ENCODE measurements around the gene ZCCHC18.

The ZCCHC18 gene

DNA sequence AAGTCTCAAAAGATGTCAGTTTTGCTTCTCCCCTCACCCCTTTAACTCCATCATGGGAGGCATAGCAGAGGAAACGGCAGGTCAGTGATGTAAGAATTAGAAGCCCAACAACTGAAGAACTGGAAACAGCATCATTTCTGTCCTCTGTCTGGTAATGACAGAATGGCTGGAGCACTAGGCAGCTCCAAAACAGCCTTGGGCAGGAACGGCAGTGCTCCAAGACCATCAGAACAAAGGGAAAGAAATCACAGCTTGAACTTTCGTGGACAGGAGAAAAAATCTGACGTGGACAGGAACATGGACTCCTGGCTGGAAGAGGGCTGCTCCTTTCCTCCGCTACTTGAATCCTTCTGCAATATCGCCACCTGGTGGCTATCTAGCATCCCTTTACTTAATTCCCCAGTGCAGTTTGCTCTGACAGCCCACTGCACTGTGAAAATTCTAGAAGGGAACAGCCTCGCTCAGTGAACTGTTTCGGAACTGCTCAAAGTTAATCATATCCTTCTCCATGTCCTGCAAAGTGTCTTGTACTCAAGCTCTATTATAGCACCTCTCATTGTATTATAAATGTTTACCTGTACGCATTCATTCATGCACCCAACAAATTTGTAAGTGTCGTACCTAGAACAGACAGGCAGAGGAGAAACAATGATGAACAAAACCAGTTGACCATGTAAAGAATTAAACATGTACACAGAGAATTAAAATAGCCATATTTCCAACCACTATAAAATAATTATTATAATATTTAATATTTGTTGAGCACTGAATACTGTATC lies 24.1 kb downstream of the ZCCHC18 start:
- no peaks in the 10 kb centered on the region for H3K9me3 ChIP-seq (ENCODE audit: insufficient read depth, low read depth, low read length)
- H3K4me3 ChIP-seq (ENCODE audit: low read length): peak overlapping the region; percentile 59

DNA sequence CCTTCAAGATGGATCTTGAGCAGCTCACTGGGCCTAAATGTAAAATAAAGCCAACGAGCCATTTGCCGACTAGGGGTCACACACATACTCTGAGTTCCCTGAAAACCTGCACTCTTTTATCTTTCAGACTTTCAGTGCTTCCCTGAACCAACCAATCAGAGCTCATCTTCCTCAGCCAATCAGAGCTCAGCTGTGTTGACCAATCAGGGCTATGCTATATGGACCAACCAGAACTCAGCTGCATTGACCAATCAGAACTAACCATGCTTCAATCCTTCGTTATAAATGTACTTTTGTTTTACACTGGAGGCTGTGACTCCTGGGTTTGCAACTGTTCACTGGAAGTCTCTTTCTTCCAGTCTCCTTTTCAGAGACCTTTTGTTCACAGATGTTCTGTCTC lies 25.2 kb downstream of the ZCCHC18 start:
- Histone ChIP-seq H3K9ac (ENCODE audit: low read depth, low read length) (no peak overlapping the region), H3K4me1 (ENCODE audit: insufficient read depth, low read length) (no peaks in the 10 kb centered on the region), H3K27ac (ENCODE audit: low read length) (no peak overlapping the region), H3K4me3 (ENCODE audit: low read length) (no peak overlapping the region), H3K36me3 (ENCODE audit: insufficient read depth, low read depth, low read length) (no peaks in the 10 kb centered on the region), H3K9me3 (ENCODE audit: insufficient read depth, low read depth, low read length) (no peaks in the 10 kb centered on the region), H3K27me3 (ENCODE audit: insufficient read depth, low read length) (no peaks in the 10 kb centered on the region)

More for the DNA sequence above, 24.1 kb downstream of the ZCCHC18 start:
- Histone ChIP-seq H3K27me3 (ENCODE audit: insufficient read depth, low read length) (no peaks in the 10 kb centered on the region), H3K27ac (ENCODE audit: low read length) (no peak overlapping the region), H3K4me1 (ENCODE audit: insufficient read depth, low read length) (no peaks in the 10 kb centered on the region), H3K9ac (ENCODE audit: low read depth, low read length) (no peak overlapping the region), H3K36me3 (ENCODE audit: insufficient read depth, low read depth, low read length) (no peaks in the 10 kb centered on the region)

DNA sequence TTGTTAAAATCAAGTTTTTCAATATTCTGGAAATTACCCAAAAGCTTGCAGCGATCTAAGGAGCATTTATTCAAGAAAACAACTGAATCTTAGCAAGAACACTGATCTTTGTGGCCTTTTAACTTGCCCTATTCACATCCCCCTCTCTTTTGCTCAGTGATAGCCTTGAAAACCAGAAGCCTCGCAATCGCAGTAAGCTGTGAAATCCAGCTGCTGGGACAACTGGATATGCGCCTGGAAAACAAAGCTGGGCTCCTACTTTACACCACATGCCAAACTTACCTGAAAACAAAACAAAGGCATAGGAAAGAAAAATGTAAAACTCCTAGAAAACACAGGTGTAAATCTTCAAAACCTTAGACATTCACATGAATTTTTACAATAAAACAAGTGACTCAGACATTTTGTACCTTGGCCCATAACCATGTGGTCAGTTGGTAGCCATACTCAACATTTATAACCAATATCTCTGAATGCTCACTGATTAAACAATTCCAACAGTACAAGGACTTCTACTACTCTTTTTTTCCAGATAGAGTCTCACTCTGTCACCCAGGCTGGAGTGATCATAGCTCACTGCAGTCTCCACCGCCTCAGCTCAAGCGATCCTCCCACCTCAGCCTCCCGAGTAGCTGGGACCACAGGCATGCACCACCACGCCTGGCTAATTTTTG lies 28.9 kb downstream of the ZCCHC18 start:
- no peaks in the 10 kb centered on the region for H3K36me3 ChIP-seq (ENCODE audit: insufficient read depth, low read depth, low read length)
- H3K9ac ChIP-seq (ENCODE audit: low read depth, low read length): no peak overlapping the region
- H3K4me1 ChIP-seq (ENCODE audit: insufficient read depth, low read length): no peaks in the 10 kb centered on the region
- no peak overlapping the region for H3K4me3 ChIP-seq (ENCODE audit: low read length)
- H3K9me3 ChIP-seq (ENCODE audit: insufficient read depth, low read depth, low read length): no peaks in the 10 kb centered on the region
- no peak overlapping the region for H3K27ac ChIP-seq (ENCODE audit: low read length)
- no peaks in the 10 kb centered on the region for H3K27me3 ChIP-seq (ENCODE audit: insufficient read depth, low read length)

DNA sequence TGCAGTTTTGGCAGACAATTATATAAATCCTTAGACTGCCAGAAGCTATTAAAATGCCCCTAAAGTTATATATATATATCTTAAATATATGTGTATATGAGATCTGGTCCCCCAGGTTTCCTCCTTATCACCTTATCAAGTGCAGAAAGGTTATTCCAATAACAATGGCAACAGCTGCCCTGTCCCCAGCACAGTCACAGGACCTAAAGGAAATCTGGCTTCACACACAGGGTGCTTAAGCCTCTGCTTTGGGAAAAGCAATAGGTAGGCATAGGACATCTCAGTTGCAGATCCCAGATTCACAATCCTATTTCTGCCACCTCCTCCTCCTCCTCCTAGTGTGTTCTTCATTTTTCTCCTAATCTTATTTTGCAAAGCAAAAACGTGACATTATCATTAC lies 38.7 kb downstream of the ZCCHC18 start:
- Histone ChIP-seq H3K4me3 (ENCODE audit: low read length) (no peak overlapping the region), H3K36me3 (ENCODE audit: insufficient read depth, low read depth, low read length) (no peaks in the 10 kb centered on the region), H3K9ac (ENCODE audit: low read depth, low read length) (no peak overlapping the region), H3K27ac (ENCODE audit: low read length) (no peak overlapping the region), H3K9me3 (ENCODE audit: insufficient read depth, low read depth, low read length) (no peaks in the 10 kb centered on the region), H3K4me1 (ENCODE audit: insufficient read depth, low read length) (no peaks in the 10 kb centered on the region), H3K27me3 (ENCODE audit: insufficient read depth, low read length) (no peaks in the 10 kb centered on the region)

DNA sequence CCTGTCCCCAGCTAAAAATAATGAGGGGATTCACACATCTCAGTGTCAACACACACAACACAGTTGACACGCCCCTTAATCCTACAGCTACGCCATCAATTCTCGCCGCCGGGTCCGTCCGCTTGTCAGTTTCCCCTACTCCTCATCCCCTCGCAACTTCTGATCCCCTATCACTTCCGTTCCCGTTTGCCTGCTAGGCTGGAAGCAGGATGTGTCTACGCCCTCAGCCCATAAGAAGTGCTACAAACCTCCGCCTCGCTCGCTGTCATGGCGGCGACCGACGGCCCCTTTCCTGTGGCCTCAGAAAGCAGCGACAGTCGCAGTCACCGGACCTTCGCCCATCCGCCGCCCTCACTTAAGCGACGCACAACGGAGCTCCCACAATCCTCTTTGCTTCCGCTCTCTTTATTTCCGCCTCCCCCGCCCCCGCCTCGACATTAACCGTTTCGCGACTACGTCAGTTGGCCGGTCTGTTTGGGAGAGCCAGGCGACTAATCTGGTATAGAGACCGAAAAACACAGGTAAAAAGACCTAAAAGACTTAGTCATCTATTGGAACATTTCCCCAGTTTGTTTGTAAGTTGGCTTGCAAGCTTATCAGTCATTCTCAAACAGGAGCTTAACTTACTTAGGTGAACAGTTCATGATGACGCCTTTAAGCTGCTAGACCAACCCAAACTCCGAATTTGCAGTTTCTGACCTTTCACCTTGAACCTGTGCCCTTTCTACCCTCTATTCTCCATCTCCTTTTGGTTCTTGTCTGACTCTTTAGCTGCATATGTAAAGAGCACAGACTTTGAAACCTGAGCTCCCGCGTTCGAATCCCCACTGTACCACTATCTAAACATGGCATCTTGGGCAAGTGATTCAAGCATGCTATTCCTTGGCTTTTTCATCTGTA lies 44.6 kb downstream of the ZCCHC18 start, which contains the start of gene SLC25A53:
SLC25A53 (minus strand) TSS at position 380 of the 900 bp plus-strand sequence. CDS start 51,752 bp downstream, outside the sequence.
- Histone ChIP-seq H3K9me3 (ENCODE audit: insufficient read depth, low read depth, low read length) (no peaks in the 10 kb centered on the region), H3K36me3 (ENCODE audit: insufficient read depth, low read depth, low read length) (no peaks in the 10 kb centered on the region), H3K27ac (ENCODE audit: low read length) (peak within 1 kb of the TSS; percentile 86), H3K4me3 (ENCODE audit: low read length) (peak within 1 kb of the TSS; percentile 91), H3K4me1 (ENCODE audit: insufficient read depth, low read length) (no peaks in the 10 kb centered on the region; the same call in 1 of the 2 replicates), H3K27me3 (ENCODE audit: insufficient read depth, low read length) (no peaks in the 10 kb centered on the region), H3K9ac (ENCODE audit: low read depth, low read length) (peak within 1 kb of the TSS; percentile 81; the same call in 1 of the 2 replicates)

Measured in iPS-20b (cell line).